GM23248 (cell line): ENCODE results near the gene PEPD. TPM values are rescaled to one million over a fixed set of nuclear protein-coding genes. Genes with fewer than 3 reads are reported as not detected.

Experiments
- DNase-seq: peaks from one replicate; pipeline ENCODE4 v3.0.0-alpha.2; 2015
- H2AFZ ChIP-seq: fragments of 200-600 bp; sonication (generic); 2 replicates; pipeline ENCODE4 v1.6.1; 2016; ENCODE audit warnings: antibody characterized with exemption
- H3F3A ChIP-seq: fragments of 200-600 bp; sonication (generic); 2 replicates; pipeline ENCODE4 v1.6.1; 2016; ENCODE audit warnings: mild to moderate bottlenecking, antibody characterized with exemption, mixed run types; ENCODE audit not compliant: insufficient read depth
- H3K27ac ChIP-seq: fragments of 200-600 bp; sonication (generic); 2 replicates; pipeline ENCODE4 v1.5.1; 2016; ENCODE audit warnings: mild to moderate bottlenecking
- H3K27me3 ChIP-seq: fragments of 200-600 bp; sonication (generic); replicated peaks from 2 replicates; pipeline ENCODE4 v1.6.1; 2016; ENCODE audit warnings: mild to moderate bottlenecking; ENCODE audit not compliant: insufficient read depth
- H3K36me3 ChIP-seq: fragments of 200-600 bp; sonication (generic); 2 replicates; pipeline ENCODE4 v1.6.1; 2016; ENCODE audit warnings: low read depth, mild to moderate bottlenecking
- H3K4me1 ChIP-seq: fragments of 200-600 bp; sonication (generic); 2 replicates; pipeline ENCODE4 v1.6.1; 2016; ENCODE audit warnings: mild to moderate bottlenecking; ENCODE audit not compliant: insufficient read depth
- H3K4me2 ChIP-seq: fragments of 200-600 bp; sonication (generic); one replicate; pipeline ENCODE4 v1.6.1; 2016; ENCODE audit warnings: mild to moderate bottlenecking; ENCODE audit not compliant: unreplicated experiment
- H3K4me3 ChIP-seq: fragments of 200-600 bp; sonication (generic); 2 replicates; pipeline ENCODE4 v1.5.1; 2016; ENCODE audit warnings: mild to moderate bottlenecking
- H3K79me2 ChIP-seq: fragments of 200-600 bp; sonication (generic); 2 replicates; pipeline ENCODE4 v1.6.1; 2016; ENCODE audit warnings: mild to moderate bottlenecking; ENCODE audit not compliant: insufficient read depth
- H3K9ac ChIP-seq: fragments of 200-600 bp; sonication (generic); 2 replicates; pipeline ENCODE4 v1.6.1; 2016; ENCODE audit warnings: mild to moderate bottlenecking
- H3K9me2 ChIP-seq: fragments of 200-600 bp; sonication (generic); 2 replicates; pipeline ENCODE4 v1.6.1; 2016; ENCODE audit warnings: mixed run types, mild to moderate bottlenecking, moderate library complexity; ENCODE audit not compliant: insufficient read depth
- H3K9me3 ChIP-seq: fragments of 200-600 bp; sonication (generic); one replicate; pipeline ENCODE4 v1.6.1; 2017; ENCODE audit warnings: low read depth
- H4K20me1 ChIP-seq: fragments of 200-600 bp; sonication (generic); 2 replicates; pipeline ENCODE4 v1.6.0; 2016; ENCODE audit not compliant: insufficient read depth
- EZH2 ChIP-seq: fragments of 200-600 bp; sonication (generic); IDR thresholded peaks from 2 replicates; pipeline ENCODE4 v1.6.1; 2018; ENCODE audit warnings: antibody characterized with exemption, mild to moderate bottlenecking; ENCODE audit not compliant: insufficient read depth, poor library complexity, severe bottlenecking
- EZH2phosphoT487 ChIP-seq: fragments of 200-600 bp; sonication (generic); IDR thresholded peaks from 2 replicates; pipeline ENCODE4 v1.6.1; 2018; ENCODE audit warnings: antibody characterized with exemption, moderate library complexity, mild to moderate bottlenecking, low read depth; ENCODE audit not compliant: insufficient read depth
- WGBS, 2 experiments: methylation state at CpG; one replicate each; pipeline ENCODE4 v1.1.6; 2015 to 2017; ENCODE audit warnings: low lambda C conversion rate in 2 of 2, low coverage in 1 of 2; ENCODE audit errors: missing lambda C conversion rate in 2 of 2; 5-methylcytosine and 5-hydroxymethylcytosine counted together
- in situ Hi-C: fragments of 300-500 bp; cut with MboI; formaldehyde crosslinking; loops from 2 replicates; pipeline ENCODE4 v1.15.0; 2020
- polyA plus RNA-seq: library from polyadenylated mRNA; unstranded; fragments of >200 nt; fragmentation: Nextera tagmentation; extraction: Ambion mirVana; gene quantifications from 2 replicates; pipeline ENCODE4 v1.2.1, GENCODE V29; 2016
- total RNA-seq: library from RNA; depleted of rRNA; stranded (reverse); fragments of >200 nt; shearing (Covaris generic); gene quantifications from 2 replicates; pipeline ENCODE4 v1.2.3, GENCODE V29; 2014

The PEPD gene
- total and polyA plus RNA-seq, 2 experiments from 2014 or later, result 54.8 to 86.5 TPM

- in situ Hi-C loops, result no loop called here
Measured at GRCh38 chr19:33429891-33430673, 91.5 kb downstream of the PEPD start.

GRCh38 chr19:33428627-33429125, 92.9 kb downstream of the PEPD start:
- no peak for DNase-seq
- no peak overlapping the region for H2AFZ ChIP-seq
- in situ Hi-C loops, result no loop called here
- no peaks in the 10 kb centered on the region for H3F3A ChIP-seq
- H3K9ac ChIP-seq, result no peak overlapping the region
- TF ChIP-seq EZH2phosphoT487 (no peak), EZH2 (no peak)
- H3K79me2 ChIP-seq, result no peaks in the 10 kb centered on the region
- no peaks in the 10 kb centered on the region for H3K27me3 ChIP-seq
- H3K4me1 ChIP-seq, result no peaks in the 10 kb centered on the region
- no peaks in the 10 kb centered on the region for H3K9me3 ChIP-seq
- H3K36me3 ChIP-seq, result no peaks in the 10 kb centered on the region
- H4K20me1 ChIP-seq, result no peaks in the 10 kb centered on the region
- no peak overlapping the region for H3K27ac ChIP-seq
- H3K9me2 ChIP-seq, result no peaks in the 10 kb centered on the region
- no peak overlapping the region for H3K4me3 ChIP-seq
- H3K4me2 ChIP-seq, result no peak overlapping the region
- 90 to 93% methylated on average over 5 of the region's 5 CpGs for WGBS, 2 experiments

More at GRCh38 chr19:33429891-33430673, 91.5 kb downstream of the PEPD start:
- H3K79me2 ChIP-seq, result no peaks in the 10 kb centered on the region
- no peaks in the 10 kb centered on the region for H3K27me3 ChIP-seq
- H3K4me3 ChIP-seq, result no peak overlapping the region
- H3K4me1 ChIP-seq, result peaks cover 2% of the 10 kb centered on the region
- no peak for TF ChIP-seq EZH2phosphoT487
- no peak for TF ChIP-seq EZH2
- no peak overlapping the region for H3K27ac ChIP-seq
- no peak overlapping the region for H3K4me2 ChIP-seq
- H4K20me1 ChIP-seq, result no peaks in the 10 kb centered on the region
- no peak overlapping the region for H2AFZ ChIP-seq
- DNase-seq, result no peak
- no peaks in the 10 kb centered on the region for H3K36me3 ChIP-seq
- no peaks in the 10 kb centered on the region for H3F3A ChIP-seq
- H3K9me3 ChIP-seq, result no peaks in the 10 kb centered on the region
- 67 to 69% methylated on average over 17 of the region's 17 CpGs for WGBS, 2 experiments
- no peaks in the 10 kb centered on the region for H3K9me2 ChIP-seq
- H3K9ac ChIP-seq, result no peak overlapping the region

GRCh38 chr19:33427801-33428626, 93.6 kb downstream of the PEPD start:
- H3K4me1 ChIP-seq, result no peaks in the 10 kb centered on the region
- no peaks in the 10 kb centered on the region for H3K36me3 ChIP-seq
- H3K4me3 ChIP-seq, result no peak overlapping the region
- no peaks in the 10 kb centered on the region for H3F3A ChIP-seq
- H3K27me3 ChIP-seq, result no peaks in the 10 kb centered on the region
- no peak for DNase-seq
- H3K27ac ChIP-seq, result no peak overlapping the region
- no peak for TF ChIP-seq EZH2
- TF ChIP-seq EZH2phosphoT487, result no peak
- no peak overlapping the region for H2AFZ ChIP-seq
- H4K20me1 ChIP-seq, result no peaks in the 10 kb centered on the region
- no peaks in the 10 kb centered on the region for H3K9me2 ChIP-seq
- no peaks in the 10 kb centered on the region for H3K79me2 ChIP-seq
- H3K9ac ChIP-seq, result no peak overlapping the region
- in situ Hi-C loops, result no loop called here
- no peak overlapping the region for H3K4me2 ChIP-seq
- WGBS, 2 experiments, result 92% methylated on average over 21 to 22 of the region's 22 CpGs
- no peaks in the 10 kb centered on the region for H3K9me3 ChIP-seq

- in situ Hi-C loops, result no loop called here
Measured at GRCh38 chr19:33426621-33427361, 94.8 kb downstream of the PEPD start.

More at GRCh38 chr19:33426621-33427361, 94.8 kb downstream of the PEPD start:
- Histone ChIP-seq H3K4me2 (no peak overlapping the region), H3K27me3 (no peaks in the 10 kb centered on the region), H3K79me2 (no peaks in the 10 kb centered on the region), H3K27ac (no peak overlapping the region), H3K9ac (no peak overlapping the region), H3K9me2 (no peaks in the 10 kb centered on the region), H3F3A (no peaks in the 10 kb centered on the region), H4K20me1 (no peaks in the 10 kb centered on the region), H3K36me3 (no peaks in the 10 kb centered on the region), H3K4me1 (no peaks in the 10 kb centered on the region), H2AFZ (no peak overlapping the region), H3K9me3 (no peaks in the 10 kb centered on the region), H3K4me3 (no peak overlapping the region)
- 86 to 88% methylated on average over 24 of the region's 24 CpGs for WGBS, 2 experiments
- no peak for DNase-seq
- TF ChIP-seq EZH2 (no peak), EZH2phosphoT487 (no peak)
